H54 (cell line): ENCODE results near the gene ARHGDIA.

Experiments
- DNase-seq: peaks from one replicate; pipeline ENCODE4 v3.0.0; 2011; ENCODE audit warnings: low spot score, mixed read lengths; ENCODE audit not compliant: insufficient read length
- FAIRE-seq: peaks from 3 replicates; lab custom pipeline; 2011; peaks lifted over from hg19 to GRCh38; lab: Jason Lieb, UNC
- POLR2A ChIP-seq: IDR thresholded peaks from 2 replicates; pipeline ENCODE4 v1.6.1; 2011; ENCODE audit warnings: low read depth, mild to moderate bottlenecking, low read length

The ARHGDIA gene

GRCh38 chr17:81817758-81818147 lies 53.4 kb downstream of the ARHGDIA start:
- DNase-seq = no peak
- no peak for FAIRE-seq
- TF ChIP-seq POLR2A = no peak
